ENCODE measurements around the gene NUP42. TPM values are rescaled to one million over a fixed set of nuclear protein-coding genes. Genes with fewer than 3 reads are reported as not detected.
"Not testable (repeated sequence)": the region's sequence is repeated elsewhere in the genome, so short reads cannot be mapped to it uniquely, and the experiment has no call there.

Gene NUP42
- total and polyA plus RNA-seq, 2 donors (not counting 1 experiment from before 2014, with no cell fraction given): 13.1 to 28.2 TPM

DNA sequence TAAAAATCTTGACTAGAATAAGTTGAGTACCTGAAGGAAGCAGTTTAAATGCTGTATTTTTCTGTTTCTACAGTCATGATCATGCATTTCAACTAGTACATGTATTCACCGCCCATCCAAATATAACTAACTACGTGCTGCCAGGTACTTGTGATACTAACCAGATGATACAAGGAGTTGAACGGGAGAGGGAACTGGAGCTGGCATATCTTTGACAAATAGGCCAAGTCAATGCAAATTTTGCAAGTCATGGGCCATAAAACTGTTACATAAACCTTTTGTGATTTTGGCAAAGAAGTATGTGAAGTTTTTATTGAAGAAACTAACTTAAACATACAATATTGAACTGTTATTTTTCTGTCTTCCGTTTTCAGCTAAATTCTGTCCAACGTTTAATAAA lies 14.5 kb downstream of the NUP42 start:
- Histone ChIP-seq H4K20me1 (ENCODE audit: control insufficient read depth, extremely low read depth, insufficient read depth, low read length) (no peaks in the 10 kb centered on the region), H3K79me2 (ENCODE audit: control insufficient read depth, insufficient read depth, low read length) (no peaks in the 10 kb centered on the region), H3K4me1 (ENCODE audit: control insufficient read depth, extremely low read depth, insufficient read depth, low read length) (no peaks in the 10 kb centered on the region), H3K27ac (ENCODE audit: insufficient read depth, low read length) (no peak overlapping the region), H2AFZ (ENCODE audit: low read length) (no peak overlapping the region), H3K4me2 (ENCODE audit: extremely low read depth, insufficient read depth, low read length) (no peak overlapping the region), H3K4me3 (replicated peaks in 1 of 4; ENCODE audit: control extremely low read depth in 1 of 4, insufficient read depth in 1 of 4, low read depth in 3 of 4, low read length in 4 of 4) (no peak overlapping the region), H3K27me3 (ENCODE audit: control insufficient read depth, insufficient read depth, low read length) (no peaks in the 10 kb centered on the region), H3K9me3 (ENCODE audit: control insufficient read depth, insufficient read depth, low read depth, low read length) (no peaks in the 10 kb centered on the region), H3K9ac (ENCODE audit: insufficient read depth, low read length) (no peak overlapping the region), H3K36me3 (ENCODE audit: control insufficient read depth, insufficient read depth, low read length) (peaks cover 2% of the 10 kb centered on the region)
- TF ChIP-seq EZH2 (IDR thresholded peaks at IDR 0.05; ENCODE audit: low read length, missing control alignments): no peak
- TF ChIP-seq, protein P1, sequence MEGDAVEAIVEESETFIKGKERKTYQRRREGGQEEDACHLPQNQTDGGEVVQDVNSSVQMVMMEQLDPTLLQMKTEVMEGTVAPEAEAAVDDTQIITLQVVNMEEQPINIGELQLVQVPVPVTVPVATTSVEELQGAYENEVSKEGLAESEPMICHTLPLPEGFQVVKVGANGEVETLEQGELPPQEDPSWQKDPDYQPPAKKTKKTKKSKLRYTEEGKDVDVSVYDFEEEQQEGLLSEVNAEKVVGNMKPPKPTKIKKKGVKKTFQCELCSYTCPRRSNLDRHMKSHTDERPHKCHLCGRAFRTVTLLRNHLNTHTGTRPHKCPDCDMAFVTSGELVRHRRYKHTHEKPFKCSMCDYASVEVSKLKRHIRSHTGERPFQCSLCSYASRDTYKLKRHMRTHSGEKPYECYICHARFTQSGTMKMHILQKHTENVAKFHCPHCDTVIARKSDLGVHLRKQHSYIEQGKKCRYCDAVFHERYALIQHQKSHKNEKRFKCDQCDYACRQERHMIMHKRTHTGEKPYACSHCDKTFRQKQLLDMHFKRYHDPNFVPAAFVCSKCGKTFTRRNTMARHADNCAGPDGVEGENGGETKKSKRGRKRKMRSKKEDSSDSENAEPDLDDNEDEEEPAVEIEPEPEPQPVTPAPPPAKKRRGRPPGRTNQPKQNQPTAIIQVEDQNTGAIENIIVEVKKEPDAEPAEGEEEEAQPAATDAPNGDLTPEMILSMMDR (conservative IDR thresholded peaks at IDR 0.05 in 1 of 2, IDR thresholded peaks at IDR 0.05 in 1 of 2; ENCODE audit: low read depth in 1 of 2, low read length in 2 of 2): no peak
- no peak for DNase-seq (ENCODE audit: low read depth in 2 of 2)

DNA sequence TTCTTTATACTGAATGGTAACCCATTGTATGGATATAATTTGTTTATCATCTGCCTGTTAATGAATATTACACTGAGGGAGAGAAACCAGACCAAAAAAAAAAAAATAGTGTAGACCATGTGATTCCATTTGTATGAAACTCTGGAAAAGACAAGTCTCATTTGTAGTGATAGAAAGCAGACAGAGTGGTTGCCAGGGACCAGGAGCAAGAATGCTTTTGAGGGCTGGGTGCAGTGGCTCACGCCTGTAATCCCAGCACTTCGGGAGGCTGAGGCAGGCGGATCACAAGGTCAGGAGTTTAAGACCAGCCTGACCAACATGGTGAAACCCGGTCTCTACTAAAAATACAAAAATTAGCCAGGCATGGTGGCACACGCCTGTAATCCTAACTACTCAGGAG lies 15.9 kb downstream of the NUP42 start:
- H3K79me2 ChIP-seq (ENCODE audit: control insufficient read depth, insufficient read depth, low read length); H3K4me2 ChIP-seq (ENCODE audit: extremely low read depth, insufficient read depth, low read length); H3K36me3 ChIP-seq (ENCODE audit: control insufficient read depth, insufficient read depth, low read length); H4K20me1 ChIP-seq (ENCODE audit: control insufficient read depth, extremely low read depth, insufficient read depth, low read length); H3K9me3 ChIP-seq (ENCODE audit: control insufficient read depth, insufficient read depth, low read depth, low read length); H3K27ac ChIP-seq (ENCODE audit: insufficient read depth, low read length); H3K27me3 ChIP-seq (ENCODE audit: control insufficient read depth, insufficient read depth, low read length); DNase-seq (ENCODE audit: low read depth in 2 of 2); H2AFZ ChIP-seq (ENCODE audit: low read length); H3K4me1 ChIP-seq (ENCODE audit: control insufficient read depth, extremely low read depth, insufficient read depth, low read length); H3K4me3 ChIP-seq (replicated peaks in 1 of 4; ENCODE audit: control extremely low read depth in 1 of 4, insufficient read depth in 1 of 4, low read depth in 3 of 4, low read length in 4 of 4); H3K9ac ChIP-seq (ENCODE audit: insufficient read depth, low read length): not testable (repeated sequence)

DNA sequence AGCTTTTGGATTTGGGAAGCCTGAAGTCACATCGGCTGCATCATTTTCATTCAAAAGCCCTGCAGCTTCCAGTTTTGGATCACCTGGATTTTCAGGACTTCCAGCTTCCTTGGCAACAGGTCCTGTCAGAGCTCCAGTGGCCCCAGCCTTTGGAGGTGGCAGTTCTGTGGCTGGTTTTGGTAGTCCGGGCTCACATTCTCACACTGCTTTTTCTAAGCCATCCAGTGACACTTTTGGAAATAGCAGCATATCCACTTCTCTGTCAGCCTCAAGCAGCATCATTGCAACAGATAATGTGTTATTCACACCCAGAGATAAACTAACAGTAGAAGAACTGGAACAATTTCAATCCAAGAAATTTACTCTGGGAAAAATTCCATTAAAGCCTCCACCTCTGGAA lies 18.5 kb downstream of the NUP42 start:
- no peak for DNase-seq (ENCODE audit: low read depth in 2 of 2)
- Histone ChIP-seq H3K4me1 (ENCODE audit: control insufficient read depth, extremely low read depth, insufficient read depth, low read length) (no peaks in the 10 kb centered on the region), H2AFZ (ENCODE audit: low read length) (no peak overlapping the region), H3K9ac (ENCODE audit: insufficient read depth, low read length) (no peak overlapping the region), H3K4me3 (replicated peaks in 1 of 4; ENCODE audit: control extremely low read depth in 1 of 4, insufficient read depth in 1 of 4, low read depth in 3 of 4, low read length in 4 of 4) (no peak overlapping the region), H3K79me2 (ENCODE audit: control insufficient read depth, insufficient read depth, low read length) (no peaks in the 10 kb centered on the region), H3K4me2 (ENCODE audit: extremely low read depth, insufficient read depth, low read length) (no peak overlapping the region), H3K27ac (ENCODE audit: insufficient read depth, low read length) (no peak overlapping the region), H3K9me3 (ENCODE audit: control insufficient read depth, insufficient read depth, low read depth, low read length) (no peaks in the 10 kb centered on the region), H4K20me1 (ENCODE audit: control insufficient read depth, extremely low read depth, insufficient read depth, low read length) (no peaks in the 10 kb centered on the region), H3K36me3 (ENCODE audit: control insufficient read depth, insufficient read depth, low read length) (peaks cover 2% of the 10 kb centered on the region), H3K27me3 (ENCODE audit: control insufficient read depth, insufficient read depth, low read length) (no peaks in the 10 kb centered on the region)
- no peak for TF ChIP-seq EZH2 (IDR thresholded peaks at IDR 0.05; ENCODE audit: low read length, missing control alignments)
- TF ChIP-seq, protein P1 (conservative IDR thresholded peaks at IDR 0.05 in 1 of 2, IDR thresholded peaks at IDR 0.05 in 1 of 2; ENCODE audit: low read depth in 1 of 2, low read length in 2 of 2): no peak

Measured in fibroblast of lung (primary cell).